GM12872 (cell line): ENCODE measurements around the gene TMOD4.

ENCODE experiments used
- CTCF ChIP-seq: IDR thresholded peaks from 3 replicates; pipeline ENCODE4 v1.5.1; 2011; ENCODE audit warnings: low read depth, mild to moderate bottlenecking, low read length, moderate library complexity; ENCODE audit not compliant: insufficient read depth

The TMOD4 gene

GRCh38 chr1:151156515-151156819, 19.3 kb downstream of the TMOD4 start, which contains the start of gene TNFAIP8L2:
Gene TNFAIP8L2, plus strand, starts transcription at chr1:151156649. Its CDS starts 2,049 bp downstream, at chr1:151158698.
- no peak for TF ChIP-seq CTCF

GRCh38 chr1:151147665-151148064, 28.1 kb downstream of the TMOD4 start:
- no peak for TF ChIP-seq CTCF

DNA sequence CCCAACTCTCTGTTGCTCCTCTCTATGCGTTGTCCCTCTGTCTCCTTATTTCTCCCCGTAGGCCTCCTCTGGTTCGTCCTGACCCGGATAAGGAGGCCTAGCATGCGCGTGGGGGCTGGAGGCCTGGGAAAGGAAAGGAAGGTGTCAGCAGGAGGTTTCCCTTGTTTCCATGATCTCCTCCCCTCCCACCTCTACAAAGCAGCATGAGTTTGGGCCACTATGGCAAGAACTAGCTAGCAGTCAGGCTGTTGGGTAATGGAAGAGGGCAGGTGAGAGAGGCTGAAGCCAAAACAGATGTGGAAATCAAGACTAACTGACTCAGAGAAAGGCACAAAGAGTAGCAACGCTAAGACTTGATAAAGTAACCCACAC, 28.7 kb downstream of the TMOD4 start:
- TF ChIP-seq CTCF = no peak

- TF ChIP-seq CTCF = no peak
Measured at GRCh38 chr1:151146412-151147131, 29.2 kb downstream of the TMOD4 start, which contains the start of gene SEMA6C. Gene SEMA6C, minus strand, starts transcription at chr1:151146631. Its CDS starts 4,010 bp downstream, at chr1:151142621.

- TF ChIP-seq CTCF = no peak
Measured at GRCh38 chr1:151146072-151146411, 29.7 kb downstream of the TMOD4 start.

DNA sequence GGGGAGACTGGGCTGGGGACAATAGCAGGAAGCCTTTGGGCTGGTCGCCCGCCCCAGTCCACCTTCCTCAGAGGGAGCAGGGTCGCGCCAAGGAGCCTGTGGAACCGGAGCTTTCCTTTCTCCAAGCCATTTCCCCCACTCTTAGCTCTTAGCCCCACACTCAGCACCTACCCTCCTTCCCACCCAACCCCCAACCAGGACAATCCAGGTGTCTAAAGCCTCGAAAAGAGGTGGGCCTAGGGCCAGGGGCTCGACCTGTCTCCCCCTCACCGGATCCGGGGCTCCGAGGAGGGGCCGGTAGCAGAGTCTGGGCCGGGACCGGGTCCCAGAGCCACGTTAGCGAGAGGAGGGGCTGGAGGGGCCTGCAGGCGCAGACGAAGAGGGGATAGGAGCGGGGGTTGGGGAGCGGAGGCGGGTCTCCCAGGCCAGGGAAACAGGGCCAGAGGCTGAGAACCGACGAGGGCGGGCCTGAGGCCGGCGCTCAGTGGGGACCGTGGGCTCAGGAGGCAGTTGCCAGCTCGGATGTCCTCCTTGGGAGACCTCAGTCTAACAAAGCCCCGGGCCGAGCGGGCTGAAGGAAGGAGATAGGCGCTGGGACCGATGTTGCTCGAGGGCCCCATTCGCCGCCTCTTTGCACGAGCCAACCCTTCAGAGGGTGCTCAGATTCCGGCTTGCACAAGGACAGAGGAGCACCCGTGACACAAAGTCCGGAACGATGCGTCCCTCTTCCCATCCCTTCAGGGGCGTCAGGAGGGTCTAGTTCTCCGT, 30.3 kb downstream of the TMOD4 start:
- no peak for TF ChIP-seq CTCF

DNA sequence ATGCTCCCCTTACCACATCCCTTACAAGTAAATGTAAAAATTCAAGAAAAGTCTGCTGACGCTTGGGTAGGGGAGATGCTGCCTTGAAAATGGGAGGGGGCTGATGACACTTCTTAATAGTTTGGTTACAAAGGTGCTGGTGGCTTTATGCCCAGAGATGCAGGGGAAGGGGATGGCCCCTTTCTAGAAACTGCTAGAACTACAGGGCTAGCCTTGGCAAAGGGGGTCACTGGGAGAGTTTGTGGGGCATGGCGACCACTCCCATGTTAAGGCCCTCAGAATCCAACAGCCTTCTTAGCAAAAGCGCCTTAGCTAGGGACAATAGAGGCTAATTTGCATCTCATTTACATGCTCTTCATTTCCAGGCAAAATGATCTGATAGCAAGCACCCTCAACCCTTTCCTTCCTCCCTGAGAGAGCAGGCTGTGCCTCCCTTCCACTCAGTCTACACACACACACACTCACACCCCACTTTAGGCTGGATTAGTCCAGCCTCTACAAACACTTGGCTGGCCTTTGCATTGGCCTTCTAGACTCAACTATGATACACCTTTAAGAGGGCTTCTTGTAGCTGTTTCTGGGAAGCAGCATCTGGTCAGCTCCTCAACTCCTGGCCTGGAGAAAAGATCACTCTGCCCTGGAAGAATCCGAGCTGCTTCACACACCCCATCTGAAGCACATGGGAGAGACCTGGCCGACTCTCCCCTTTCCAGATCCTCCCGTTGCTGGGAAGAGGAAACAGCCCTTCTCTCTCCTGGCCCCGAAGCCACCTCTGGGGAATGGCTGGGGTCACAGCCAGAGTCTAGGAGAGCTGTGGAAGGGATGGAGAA, 31.1 kb downstream of the TMOD4 start:
- no peak for TF ChIP-seq CTCF
